Right lung (tissue), 5 donors: ENCODE data around the gene DLGAP1. TPM values are rescaled to one million over a fixed set of nuclear protein-coding genes. Genes with fewer than 3 reads are reported as not detected.
"Not testable (repeated sequence)": the region's sequence is repeated elsewhere in the genome, so short reads cannot be mapped to it uniquely, and the experiment has no call there.

Experiments
- DNase-seq, 2 donors: peaks; one replicate each; pipeline ENCODE4 v3.0.0-alpha.2; 2013
- polyA plus RNA-seq, 5 donors: library from polyadenylated mRNA; unstranded; fragments of 120-200 nt; gene quantifications; one replicate each; pipeline versions ENCODE4 v1.2.1 to v1.2.3, GENCODE V29; 2013; ENCODE audit warnings: inconsistent platforms in 1 of 5, low replicate concordance in 1 of 5; ENCODE audit not compliant: insufficient read length in 5 of 5, insufficient read depth in 1 of 5

The DLGAP1 gene
- polyA plus RNA-seq, 5 donors = 1.0 to 3.2 (median 2.0) TPM

GRCh38 chr18:3721771-3722648 lies 733.1 kb downstream of the DLGAP1 start:
- no peak for DNase-seq

- DNase-seq = no peak
These were observed 734.1 kb downstream of the DLGAP1 start for GRCh38 chr18:3720818-3721545.

DNA sequence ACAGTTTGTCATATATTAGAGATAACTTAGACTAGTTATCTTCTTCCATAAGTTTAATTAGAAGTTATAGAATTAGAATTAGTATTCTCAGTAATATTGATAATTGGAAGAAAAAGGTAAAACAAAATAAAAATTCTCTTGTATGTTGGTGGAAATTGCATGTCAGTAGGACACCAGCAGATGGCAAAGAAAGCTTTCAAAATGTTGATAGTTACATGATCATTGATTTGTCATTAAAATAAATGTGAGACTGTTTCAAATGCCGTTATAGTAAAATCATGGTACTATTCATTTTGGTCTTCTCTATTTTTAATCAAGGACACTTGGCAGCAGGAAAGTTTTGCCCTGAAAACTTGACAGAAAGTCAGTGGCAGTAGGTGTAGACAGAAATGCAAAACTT lies 734.9 kb downstream of the DLGAP1 start:
- no peak for DNase-seq

DNA sequence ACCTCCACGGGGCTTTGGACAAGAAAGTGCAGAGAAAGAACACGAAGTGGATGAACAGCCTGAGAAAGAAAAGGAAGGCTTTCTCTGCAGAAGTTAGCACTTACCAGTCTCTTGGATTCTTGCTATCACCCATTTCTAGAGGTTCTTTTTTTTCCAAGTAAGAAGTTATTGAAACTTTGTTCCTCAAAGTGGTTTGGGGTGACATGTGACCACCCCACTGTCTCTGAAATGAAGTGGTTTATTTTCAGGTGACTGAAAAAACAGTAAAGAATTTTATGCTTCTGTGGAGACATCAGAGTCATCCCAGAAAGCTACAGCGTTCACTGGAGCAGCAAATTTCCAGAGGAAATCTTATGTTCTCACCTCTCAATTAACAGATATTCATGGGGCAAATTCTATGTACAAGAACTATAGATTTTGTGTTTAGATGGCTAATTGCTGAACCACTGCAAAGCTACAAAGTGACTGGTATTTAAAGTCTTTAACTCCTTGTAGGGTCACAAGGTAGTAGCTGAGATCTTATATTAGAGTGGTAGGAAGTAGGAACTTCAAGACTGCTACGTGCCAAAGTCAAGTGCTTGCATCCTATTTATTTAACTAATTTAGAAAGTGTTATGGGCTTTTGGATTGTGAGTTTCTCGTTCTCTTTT lies 737.6 kb downstream of the DLGAP1 start:
- no peak for DNase-seq

DNA sequence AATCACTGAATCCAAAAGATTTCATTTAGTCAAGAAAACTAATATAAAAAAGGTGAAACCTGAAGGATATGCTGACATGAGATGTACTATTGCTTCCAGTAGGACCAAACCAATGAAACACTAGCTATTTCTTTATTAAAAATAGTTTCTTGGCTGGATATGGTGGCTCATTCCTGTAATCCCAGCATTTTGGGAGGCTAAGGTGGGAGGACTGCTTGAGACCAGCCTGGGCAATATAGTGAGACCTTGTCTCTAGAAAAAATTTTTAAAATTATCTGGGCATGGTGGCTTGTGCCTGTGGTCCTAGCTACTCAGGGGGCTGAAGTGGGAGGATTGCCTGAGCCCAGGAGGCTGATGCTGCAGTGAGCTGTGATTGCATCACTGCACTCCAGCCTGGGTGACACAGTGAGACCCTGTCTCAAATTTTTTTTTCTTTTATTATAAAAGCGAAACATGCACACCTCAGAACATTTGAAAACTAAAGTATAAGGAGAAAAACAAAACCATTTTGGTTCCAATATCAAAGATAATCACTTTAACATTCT lies 738.9 kb downstream of the DLGAP1 start:
- no peak for DNase-seq

GRCh38 chr18:3715231-3716080 lies 739.7 kb downstream of the DLGAP1 start:
- no peak for DNase-seq

DNA sequence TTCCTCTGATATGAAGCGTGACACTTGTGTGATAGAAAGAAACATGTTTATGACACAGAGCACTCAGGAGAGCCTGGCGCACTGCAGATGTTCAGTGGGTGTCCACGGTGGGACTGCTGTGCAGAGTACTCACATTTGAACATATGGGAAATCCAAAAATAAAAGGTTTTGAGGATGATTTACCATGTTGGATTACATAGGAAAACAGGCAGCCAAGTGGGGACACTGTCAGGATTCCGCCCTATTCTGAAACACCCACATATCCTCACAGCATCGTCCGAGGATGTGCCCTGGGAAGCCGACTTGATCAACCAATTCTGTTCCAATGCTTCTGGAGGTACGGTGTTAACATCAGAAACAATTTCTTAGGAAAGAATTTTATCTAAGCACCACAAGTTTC lies 741.4 kb downstream of the DLGAP1 start:
- no peak for DNase-seq

DNA sequence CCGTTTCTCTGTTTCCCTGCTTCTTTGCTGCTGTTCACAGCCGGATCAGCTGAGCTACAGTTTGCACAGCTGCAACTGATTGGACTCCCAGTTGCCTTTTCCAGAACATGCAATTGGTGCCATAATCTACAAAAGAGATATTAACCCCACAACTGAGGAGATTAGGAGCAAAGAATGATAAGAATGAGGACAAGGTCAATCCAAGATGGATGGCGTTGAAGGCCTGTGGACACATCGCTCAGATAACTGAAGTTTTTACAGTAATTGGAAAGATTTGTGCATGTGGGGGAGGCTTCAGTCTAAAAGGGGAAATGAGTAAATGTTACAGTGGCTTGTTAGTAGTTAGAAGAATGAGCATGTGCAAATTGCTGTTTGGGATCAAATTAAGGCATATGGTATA lies 741.9 kb downstream of the DLGAP1 start:
- no peak for DNase-seq

GRCh38 chr18:3712491-3712890 lies 742.6 kb downstream of the DLGAP1 start:
- DNase-seq = no peak

DNA sequence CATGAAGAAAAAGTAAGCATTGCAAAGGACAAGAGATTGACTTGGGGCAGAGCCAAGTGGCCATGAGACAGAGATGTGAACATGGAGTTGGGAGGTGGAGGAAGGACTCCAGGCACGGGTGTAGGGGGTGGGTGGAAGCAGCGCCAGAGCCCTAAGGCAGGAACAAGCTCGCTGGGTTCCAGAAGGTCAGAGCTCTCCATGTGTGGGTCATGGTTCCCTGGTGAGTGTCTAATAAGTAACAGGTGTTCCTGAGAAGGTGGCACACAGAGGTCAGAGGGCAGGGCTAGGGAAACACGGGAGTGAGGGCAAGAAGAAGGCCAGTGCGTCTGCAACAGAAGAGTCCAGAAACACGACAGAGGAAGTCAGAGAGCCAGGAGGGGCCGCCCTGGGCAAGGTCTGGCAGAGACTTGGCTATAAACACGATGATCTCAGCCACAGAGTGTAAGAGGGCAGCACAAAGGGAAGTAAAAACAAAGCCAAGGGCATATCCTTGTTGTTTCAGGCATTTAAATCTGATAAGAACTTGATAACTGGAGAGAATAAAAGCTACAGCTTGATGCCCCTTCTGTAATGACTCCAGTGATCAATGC lies 744.3 kb downstream of the DLGAP1 start:
- no peak for DNase-seq

- DNase-seq = no peak
These were observed 745.9 kb downstream of the DLGAP1 start for GRCh38 chr18:3709205-3709604.

- DNase-seq = no peak
These were observed 748.6 kb downstream of the DLGAP1 start for GRCh38 chr18:3706279-3707097.

- no peak for DNase-seq
These were observed 750.4 kb downstream of the DLGAP1 start for GRCh38 chr18:3704556-3705344.

- peak in 1 of 2 donors; percentile 50 for DNase-seq
These were observed 751.4 kb downstream of the DLGAP1 start for GRCh38 chr18:3703732-3704176.

DNA sequence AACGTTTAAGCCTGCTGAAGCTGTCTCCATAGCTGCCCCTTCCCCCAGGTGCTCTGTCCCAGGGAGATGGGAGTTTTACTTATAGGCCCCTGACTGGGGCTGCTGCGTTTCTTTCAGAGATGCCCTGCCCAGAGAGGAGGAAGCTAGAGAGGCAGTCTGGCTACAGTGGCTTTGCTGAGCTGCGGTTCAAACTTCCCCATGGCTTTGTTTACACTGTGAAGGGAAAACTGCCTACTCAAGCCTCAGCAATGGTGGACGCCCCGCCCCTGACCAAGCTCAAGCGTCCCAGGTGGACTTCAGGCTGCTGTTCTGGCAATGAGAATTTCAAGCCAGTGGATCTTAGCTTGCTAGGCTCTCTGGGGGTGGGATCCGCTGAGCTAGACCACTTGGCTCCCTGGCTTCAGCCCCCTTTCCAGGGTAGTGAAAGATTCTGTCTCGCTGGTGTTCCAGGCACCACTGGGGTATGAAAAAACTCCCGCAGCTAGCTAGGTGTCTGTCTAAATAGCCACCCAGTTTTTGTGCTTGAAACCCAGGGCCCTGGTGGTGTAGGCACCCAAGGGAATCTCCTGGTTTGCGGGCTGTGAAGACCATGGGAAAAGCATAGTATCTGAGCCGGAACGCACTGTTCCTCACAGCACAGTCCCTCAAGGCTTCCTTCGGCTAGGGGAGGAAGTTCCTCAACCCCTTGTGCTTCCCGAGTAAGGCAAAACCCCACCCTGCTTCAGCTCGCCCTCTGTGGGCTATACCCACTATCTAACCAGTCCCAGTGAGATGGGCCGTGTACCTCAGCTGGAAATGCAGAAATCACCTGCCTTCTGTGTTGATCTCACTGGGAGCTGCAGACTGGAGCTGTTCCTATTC lies 755.2 kb downstream of the DLGAP1 start:
- not testable (repeated sequence) for DNase-seq

- DNase-seq = not testable (repeated sequence)
These were observed 760.9 kb downstream of the DLGAP1 start for GRCh38 chr18:3694030-3694778.

- DNase-seq = no peak
These were observed 761.7 kb downstream of the DLGAP1 start for GRCh38 chr18:3693410-3693809.
